HG03469 (cell line): ENCODE data around the gene NOL8.

Experiments
- ATAC-seq: cut with Tn5 transposase; IDR thresholded peaks from one replicate; pipeline ENCODE4 v1.9.1; 2021; ENCODE audit warnings: mild to moderate bottlenecking, moderate library complexity, moderate number of reproducible peaks; ENCODE audit not compliant: unreplicated experiment

NOL8 gene

DNA sequence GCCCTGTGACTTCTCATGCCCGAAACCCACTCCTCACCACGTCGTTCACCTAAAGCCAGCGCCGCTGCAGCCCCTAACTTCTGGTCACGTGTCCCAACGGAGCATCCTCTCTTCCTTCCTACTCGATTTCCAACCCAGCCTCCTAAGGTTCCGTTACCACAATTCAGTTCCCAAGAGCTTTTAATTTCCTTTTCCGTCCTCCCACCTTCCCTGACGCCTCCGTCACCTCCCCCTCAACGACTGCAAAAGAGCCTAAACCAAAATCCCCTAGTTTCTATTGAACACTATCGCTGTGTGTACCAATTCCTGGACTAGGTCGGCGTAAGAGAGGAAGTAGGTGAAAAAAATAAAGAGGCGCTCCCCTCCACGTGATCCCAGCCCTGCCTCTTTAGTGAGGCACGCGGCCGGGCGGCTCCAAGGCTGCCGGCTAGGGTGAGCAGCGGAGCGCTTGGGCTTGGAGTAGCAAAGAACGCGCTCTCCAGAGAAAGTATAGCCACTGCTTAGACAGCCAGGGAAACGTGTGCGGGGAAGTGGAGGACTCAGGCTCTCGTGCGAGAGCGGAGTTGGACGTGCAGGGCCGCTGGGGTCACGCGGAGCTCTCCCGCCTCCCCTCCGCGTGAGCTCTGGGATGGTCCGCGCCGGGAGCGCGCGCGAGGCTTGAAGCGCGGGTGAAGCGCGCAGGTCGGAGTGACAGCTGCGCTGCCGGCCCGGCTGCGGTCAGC is at the start of gene NOL8, which contains the start of gene CENPP:
NOL8 (minus strand) TSS at position 82 of the 722 bp plus-strand sequence. CDS start 1,189 bp downstream, outside the sequence.
CENPP (plus strand) TSS at position 685 of the 722 bp plus-strand sequence.
- ATAC-seq, result peak; percentile 62

GRCh38 chr9:92373167-92373566 is 48.0 kb upstream of the NOL8 start:
- ATAC-seq, result no peak

DNA sequence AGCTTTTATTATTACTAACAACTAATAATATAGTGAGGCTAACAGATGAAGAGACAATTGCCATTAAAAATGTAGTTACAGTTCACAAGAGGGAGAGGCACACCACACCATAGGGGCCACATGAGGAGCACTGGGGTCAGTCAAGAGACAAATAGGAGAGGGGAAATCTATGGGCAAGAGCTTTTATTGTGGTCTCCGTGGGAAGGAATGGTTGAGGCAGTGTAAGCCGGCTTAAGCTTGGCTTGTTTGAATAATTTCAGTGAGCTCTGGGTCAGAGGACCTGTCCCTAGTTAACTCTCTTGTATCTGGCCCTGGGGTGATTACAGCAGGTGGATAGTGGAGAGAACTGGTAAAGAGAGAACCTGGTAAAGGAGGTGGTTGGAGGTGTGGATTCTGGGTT is 43.9 kb upstream of the NOL8 start:
- no peak for ATAC-seq

DNA sequence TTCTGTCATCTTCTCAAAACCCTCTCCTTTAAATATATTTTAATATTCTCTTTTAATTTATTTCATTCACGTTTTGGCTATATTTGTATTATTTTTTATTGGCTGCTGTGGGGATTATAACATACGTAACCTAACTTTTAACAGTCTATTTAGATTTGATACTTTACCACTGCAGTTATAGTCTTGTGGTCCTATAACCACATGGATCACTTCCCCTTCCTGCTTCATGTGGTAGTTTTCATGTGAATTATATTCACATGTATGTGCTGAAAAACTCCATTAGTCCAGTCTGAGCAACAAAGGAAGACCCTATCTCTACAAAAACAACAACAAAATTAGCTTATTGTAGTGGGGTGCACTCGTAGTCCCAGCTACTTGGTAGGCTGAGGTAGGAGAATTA is 34.9 kb upstream of the NOL8 start:
- ATAC-seq, result no peak

DNA sequence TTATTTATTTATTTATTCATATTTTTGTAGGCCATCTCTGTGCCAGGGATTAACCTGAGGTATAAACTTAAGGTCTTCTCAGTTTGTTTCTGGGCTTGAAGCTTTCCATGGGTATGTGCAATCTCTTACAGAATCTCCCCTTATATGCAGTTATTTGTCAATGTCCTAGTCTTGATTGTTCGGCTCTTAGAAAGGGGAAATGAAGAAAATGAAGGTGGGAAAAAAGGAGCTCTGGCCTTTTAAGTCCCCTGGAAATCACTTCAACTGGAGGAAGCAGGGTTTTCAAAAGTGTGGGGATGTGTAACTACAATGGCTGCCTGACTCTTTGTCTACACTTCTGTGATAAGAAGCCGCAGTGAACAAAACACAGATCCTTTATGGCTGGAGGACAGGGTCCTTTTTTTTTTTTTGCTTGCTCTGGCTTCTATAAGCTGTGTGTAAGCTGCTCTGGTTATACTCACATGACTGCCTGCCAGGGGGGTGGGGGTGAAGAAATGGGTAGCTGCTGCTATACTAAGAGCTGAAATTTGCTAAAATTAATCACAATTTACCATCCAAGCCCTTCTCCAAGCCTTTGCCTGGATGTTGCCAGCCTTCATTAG is 34.3 kb upstream of the NOL8 start:
- ATAC-seq, result no peak

- ATAC-seq, result no peak
Measured at GRCh38 chr9:92353051-92353450, 27.9 kb upstream of the NOL8 start.

- no peak for ATAC-seq
Measured at GRCh38 chr9:92350740-92351133, 25.6 kb upstream of the NOL8 start.

DNA sequence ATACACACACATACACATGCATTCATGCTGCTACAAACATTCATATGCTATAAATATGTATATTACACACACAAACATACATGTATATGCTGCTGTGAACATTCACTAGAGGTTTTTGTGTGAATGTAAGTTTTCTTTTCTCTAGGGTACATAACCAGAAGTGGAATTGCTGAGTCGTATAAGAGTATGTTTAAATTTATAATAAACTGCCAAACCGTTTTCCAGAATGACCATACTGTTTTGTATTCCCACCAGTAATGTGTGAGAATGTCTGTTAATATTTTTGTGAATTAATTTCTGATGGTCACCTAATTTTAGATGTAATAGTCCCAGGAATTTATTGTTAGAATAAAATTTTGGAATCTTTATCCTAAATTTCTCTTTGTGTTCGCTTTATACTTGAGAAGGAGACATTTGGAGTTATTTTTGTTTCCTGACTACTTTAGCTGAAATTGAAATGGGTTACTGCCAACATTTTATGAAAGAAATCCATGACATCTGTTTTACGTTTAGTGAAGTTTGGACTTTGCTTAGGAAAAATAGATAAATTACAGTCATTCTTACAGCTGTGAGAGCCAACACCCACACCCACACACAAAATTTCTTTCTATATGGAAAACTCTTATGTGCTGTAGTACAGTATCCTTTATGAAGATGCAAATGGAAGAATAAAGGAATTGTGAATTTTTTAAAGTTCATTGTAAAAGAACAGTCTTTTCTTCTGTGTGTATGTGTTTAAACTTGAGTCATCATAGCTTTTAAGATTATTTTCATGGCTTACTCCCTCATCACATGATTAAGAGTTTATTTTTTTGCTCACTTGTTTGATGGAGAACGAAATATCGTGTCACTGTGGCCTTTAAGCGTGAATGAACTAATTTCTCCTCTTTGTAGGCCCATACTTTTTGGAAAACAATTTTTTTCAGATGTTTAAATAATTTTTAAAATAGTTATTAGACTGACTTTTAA is 24.9 kb upstream of the NOL8 start:
- no peak for ATAC-seq

DNA sequence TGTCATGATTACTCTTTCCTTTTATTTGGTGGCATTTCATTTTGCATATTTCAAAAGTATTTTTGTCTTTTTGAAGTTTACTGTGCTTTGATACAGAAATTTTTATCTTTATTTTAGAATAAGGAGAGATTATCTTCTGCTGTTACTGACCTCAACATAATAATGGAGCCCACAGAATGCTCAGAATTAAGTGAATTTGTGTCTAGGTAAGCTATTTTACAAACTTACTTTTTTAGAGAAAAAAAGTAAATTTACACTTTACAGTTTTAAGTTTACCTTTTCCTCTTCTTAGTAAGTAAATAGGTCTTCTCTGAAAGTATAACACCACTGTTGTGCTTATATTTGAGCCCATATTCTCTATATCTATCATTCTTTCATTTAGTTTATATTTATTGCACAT is 20.4 kb upstream of the NOL8 start:
- ATAC-seq, result no peak

DNA sequence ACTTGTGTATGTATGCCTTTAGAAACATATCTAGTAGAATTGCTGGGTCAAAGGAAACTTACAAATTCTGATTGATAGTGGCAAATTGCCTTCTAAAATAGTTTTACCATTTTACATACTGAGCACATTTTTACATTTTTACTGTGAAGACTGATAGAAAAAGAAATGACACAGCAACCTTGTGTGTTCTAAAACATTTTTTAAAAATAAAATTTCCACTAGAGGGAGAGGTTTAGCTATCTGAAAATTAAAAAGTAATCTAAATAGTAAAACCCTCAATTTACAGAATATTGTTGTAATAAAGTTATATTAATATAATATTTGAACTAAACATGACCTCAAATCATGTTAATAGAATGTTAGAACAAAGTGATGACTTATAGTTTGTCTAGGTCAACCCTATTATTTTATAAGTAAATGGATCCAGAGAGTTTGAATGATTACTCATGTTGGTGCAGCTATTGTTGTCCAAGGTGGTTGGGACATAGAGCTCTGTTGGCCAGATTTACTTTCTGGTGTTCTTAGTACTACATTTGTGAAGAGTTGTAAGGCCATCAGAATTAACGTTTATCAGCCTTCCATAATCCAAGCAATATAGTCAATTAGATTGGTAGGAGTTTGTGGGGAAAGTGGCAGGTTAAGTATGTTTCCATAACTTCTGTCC is 17.8 kb upstream of the NOL8 start:
- ATAC-seq, result no peak

- no peak for ATAC-seq
Measured at GRCh38 chr9:92341578-92341977, 16.4 kb upstream of the NOL8 start.

GRCh38 chr9:92333282-92333634 is 8.1 kb upstream of the NOL8 start:
- no peak for ATAC-seq

DNA sequence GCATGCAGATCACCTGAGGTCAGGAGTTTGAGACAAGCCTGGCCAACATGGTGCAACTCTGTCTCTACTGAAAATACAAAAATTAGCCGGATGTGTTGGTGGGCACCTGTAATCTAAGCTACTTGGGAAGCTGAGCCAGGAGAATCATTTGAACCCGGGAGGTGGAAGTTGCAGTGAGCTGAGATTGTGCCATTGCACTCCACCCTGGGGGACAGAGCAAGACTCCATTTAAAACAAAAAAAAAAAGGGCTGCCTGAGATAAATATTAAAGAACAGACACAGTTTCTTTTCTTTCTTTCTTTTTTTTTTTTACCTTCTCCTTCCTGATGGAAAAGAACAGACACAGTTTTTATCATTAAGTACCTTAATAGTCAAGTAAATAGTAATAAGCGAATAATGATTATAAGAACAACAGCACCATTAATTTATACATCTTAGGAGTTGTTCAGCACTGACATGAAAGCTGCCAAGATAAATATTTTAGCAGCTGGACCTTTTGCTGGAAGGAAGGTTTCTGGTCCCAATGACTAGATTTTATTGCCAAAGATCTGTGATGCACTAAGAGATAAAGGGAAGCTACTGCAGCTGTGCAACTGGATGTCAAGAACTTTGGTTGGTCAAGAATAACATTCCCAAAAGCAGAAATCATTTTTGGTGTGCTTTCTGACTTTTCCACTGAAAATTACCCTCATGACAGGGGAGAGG is 7.6 kb upstream of the NOL8 start:
- no peak for ATAC-seq

DNA sequence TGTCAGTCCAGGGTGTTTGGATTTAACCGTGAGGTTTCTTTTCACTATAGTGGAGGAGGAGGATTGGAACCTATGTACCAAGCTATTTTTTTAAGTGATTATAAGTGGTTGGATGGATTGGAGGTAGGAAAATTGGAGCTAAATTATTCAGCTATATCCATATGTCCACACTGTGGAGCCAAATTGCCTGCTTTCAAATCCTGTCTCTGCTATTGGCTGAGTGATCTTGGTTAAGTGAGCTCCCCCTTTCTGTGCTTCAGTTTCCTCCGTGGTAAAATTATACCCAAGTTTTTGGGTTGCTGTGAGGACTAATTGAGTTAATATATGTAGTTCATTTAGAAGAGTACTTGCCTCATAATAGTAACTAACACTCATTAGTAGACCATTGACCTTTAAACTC is 3.1 kb upstream of the NOL8 start:
- no peak for ATAC-seq

- ATAC-seq, result no peak
Measured at GRCh38 chr9:92327283-92327850, 2.2 kb upstream of the NOL8 start.

DNA sequence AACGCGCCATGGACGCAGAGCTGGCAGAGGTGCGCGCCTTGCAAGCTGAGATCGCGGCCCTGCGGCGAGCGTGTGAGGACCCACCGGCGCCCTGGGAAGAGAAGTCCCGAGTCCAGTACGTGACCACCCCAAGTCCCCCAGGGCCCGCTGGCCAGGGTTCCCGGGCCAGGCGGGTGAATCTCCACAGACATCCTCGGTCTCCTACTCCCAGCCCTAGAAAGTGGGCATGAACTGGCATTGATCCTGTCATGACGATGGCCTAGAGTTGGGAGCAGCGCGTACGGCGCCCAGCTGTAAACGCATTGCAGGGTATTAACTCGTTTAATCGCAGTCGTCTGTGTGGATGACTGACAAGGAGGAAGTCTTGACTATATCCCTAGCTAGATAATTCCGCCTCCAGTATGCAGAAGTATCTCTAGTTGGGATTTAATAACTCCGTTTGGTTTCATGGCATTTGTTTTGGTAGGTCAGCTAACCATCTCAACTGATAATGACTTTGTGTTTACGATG is 896 bp upstream of the NOL8 start:
- no peak for ATAC-seq

GRCh38 chr9:92324889-92325268 is 271 bp downstream of the NOL8 start:
- ATAC-seq, result no peak

- ATAC-seq, result no peak
Measured at GRCh38 chr9:92324431-92324830, 719 bp downstream of the NOL8 start.

DNA sequence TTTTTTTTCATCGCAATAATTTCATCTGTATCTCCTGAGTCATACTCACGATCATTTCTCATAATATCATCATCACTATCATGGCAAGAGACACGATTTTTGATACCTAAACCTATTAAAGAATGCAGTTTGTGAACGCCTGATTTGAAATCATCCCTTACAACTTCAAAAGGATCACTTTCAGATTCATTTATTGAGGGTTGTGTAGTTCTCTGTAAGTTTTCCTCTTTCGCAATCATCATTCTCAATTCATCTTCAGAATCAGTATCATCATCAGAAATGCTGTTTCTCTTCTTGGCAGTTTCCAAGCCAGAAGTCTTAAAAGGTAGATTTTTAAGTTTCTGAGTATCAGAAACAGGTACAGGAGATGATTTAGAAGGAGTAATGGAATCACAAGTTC is 9.7 kb downstream of the NOL8 start:
- no peak for ATAC-seq

DNA sequence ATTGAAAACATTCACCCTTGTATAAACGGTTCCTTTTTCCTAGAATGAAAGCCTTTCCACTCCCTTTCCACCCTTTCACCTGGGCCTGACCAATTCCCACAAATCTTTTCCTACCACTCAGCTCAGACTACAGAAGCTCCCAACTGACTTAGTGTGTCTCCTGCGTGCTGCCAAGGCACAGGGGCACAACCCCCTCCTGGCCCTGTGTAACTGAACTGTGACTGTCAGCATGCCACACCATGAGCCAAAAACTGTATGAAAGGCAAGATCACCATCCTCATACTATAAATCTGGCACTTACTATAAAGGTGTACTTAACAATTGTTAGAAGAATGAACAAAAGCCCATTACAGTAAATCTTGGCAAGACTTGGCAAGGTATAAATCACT is 11.5 kb downstream of the NOL8 start:
- ATAC-seq, result no peak
